ENCODE data around the gene DNAJB8.
A peak's percentile ranks its signal among the peaks of the same experiment; 100 is the strongest.

DNAJB8 gene

GRCh38 chr3:128499724-128500275 lies 33.1 kb upstream of the DNAJB8 start:
- Histone ChIP-seq H3K9me3 (ENCODE audit: control extremely low read depth in 1 of 5, control insufficient read depth in 4 of 5, insufficient read depth in 2 of 5, low read depth in 1 of 5, low read length in 4 of 5) (no peaks in the 10 kb centered on the region), H3K4me3 (ENCODE audit: control insufficient read depth in 1 of 7, extremely low read depth in 1 of 7, insufficient read depth in 4 of 7, low read depth in 2 of 7, low read length in 6 of 7) (no peak overlapping the region), H3K4me1 (ENCODE audit: control extremely low read depth in 1 of 4, control insufficient read depth in 4 of 4, insufficient read depth in 4 of 4, low read length in 3 of 4) (peaks cover 0 to 30% (median 17%) of the 10 kb centered on the region in 4 experiments), H3K27me3 (replicated peaks in 2 of 5; ENCODE audit: control insufficient read depth in 4 of 5, insufficient read depth in 5 of 5, low read length in 4 of 5) (no peaks in the 10 kb centered on the region), H3K36me3 (ENCODE audit: control insufficient read depth in 4 of 4, insufficient read depth in 4 of 4, low read length in 3 of 4) (peaks cover 0 to 3% (median 0%) of the 10 kb centered on the region in 4 experiments), H3K27ac (ENCODE audit: insufficient read depth in 1 of 2, low read depth in 1 of 2, low read length in 2 of 2, poor library complexity in 1 of 2, severe bottlenecking in 2 of 2) (no peak overlapping the region)
- ChIA-PET CTCF (interaction anchor here (0.7 to 5.7 kb wide), 14 partner anchors 9 to 117 kb away, joined by 3 to 63 read pairs (median 4); no protein-coding TSS in a partner anchor), POLR2A (no interaction called here)
- WGBS (ENCODE audit: insufficient coverage) = 100% methylated on average over 3 of the region's 4 CpGs
- no peak for DNase-seq

GRCh38 chr3:128498901-128499530 lies 32.3 kb upstream of the DNAJB8 start:
- ChIA-PET POLR2A (no interaction called here), CTCF (interaction anchor here (0.7 to 5.7 kb wide), 19 partner anchors 8 to 118 kb away, joined by 3 to 63 read pairs (median 4); no protein-coding TSS in a partner anchor)
- DNase-seq = no peak
- no peak overlapping the region for H3K4me3 ChIP-seq (ENCODE audit: control insufficient read depth in 1 of 7, extremely low read depth in 1 of 7, insufficient read depth in 4 of 7, low read depth in 2 of 7, low read length in 6 of 7)
- H3K4me1 ChIP-seq (ENCODE audit: control extremely low read depth in 1 of 4, control insufficient read depth in 4 of 4, insufficient read depth in 4 of 4, low read length in 3 of 4) = peaks cover 2 to 38% (median 20%) of the 10 kb centered on the region in 4 experiments
- peaks cover 0 to 3% (median 0%) of the 10 kb centered on the region in 4 experiments for H3K36me3 ChIP-seq (ENCODE audit: control insufficient read depth in 4 of 4, insufficient read depth in 4 of 4, low read length in 3 of 4)
- no peaks in the 10 kb centered on the region for H3K9me3 ChIP-seq (ENCODE audit: control extremely low read depth in 1 of 5, control insufficient read depth in 4 of 5, insufficient read depth in 2 of 5, low read depth in 1 of 5, low read length in 4 of 5)
- H3K27me3 ChIP-seq (replicated peaks in 2 of 5; ENCODE audit: control insufficient read depth in 4 of 5, insufficient read depth in 5 of 5, low read length in 4 of 5) = peaks cover 0 to 2% (median 0%) of the 10 kb centered on the region in 5 experiments
- H3K27ac ChIP-seq (ENCODE audit: insufficient read depth in 1 of 2, low read depth in 1 of 2, low read length in 2 of 2, poor library complexity in 1 of 2, severe bottlenecking in 2 of 2) = no peak overlapping the region
- WGBS (ENCODE audit: insufficient coverage) = 95% methylated on average over 9 of the region's 15 CpGs

- peaks cover 2 to 47% (median 28%) of the 10 kb centered on the region in 4 experiments for H3K4me1 ChIP-seq (ENCODE audit: control extremely low read depth in 1 of 4, control insufficient read depth in 4 of 4, insufficient read depth in 4 of 4, low read length in 3 of 4)
- no peak overlapping the region for H3K27ac ChIP-seq (ENCODE audit: insufficient read depth in 1 of 2, low read depth in 1 of 2, low read length in 2 of 2, poor library complexity in 1 of 2, severe bottlenecking in 2 of 2)
- WGBS (ENCODE audit: insufficient coverage) = 25% methylated on average over 4 of the region's 5 CpGs
- POLR2A ChIA-PET = interaction anchor here (1.0 to 1.2 kb wide), 2 partner anchors 15 to 86 kb away, joined by 3 to 5 read pairs; no protein-coding TSS in a partner anchor
- peaks cover 0 to 3% (median 0%) of the 10 kb centered on the region in 4 experiments for H3K36me3 ChIP-seq (ENCODE audit: control insufficient read depth in 4 of 4, insufficient read depth in 4 of 4, low read length in 3 of 4)
- CTCF ChIA-PET = interaction anchor here (1.0 to 5.7 kb wide), 20 partner anchors 8 to 111 kb away, joined by 3 to 63 read pairs (median 6); no protein-coding TSS in a partner anchor
- H3K9me3 ChIP-seq (ENCODE audit: control extremely low read depth in 1 of 5, control insufficient read depth in 4 of 5, insufficient read depth in 2 of 5, low read depth in 1 of 5, low read length in 4 of 5) = no peaks in the 10 kb centered on the region
- H3K27me3 ChIP-seq (replicated peaks in 2 of 5; ENCODE audit: control insufficient read depth in 4 of 5, insufficient read depth in 5 of 5, low read length in 4 of 5) = peaks cover 0 to 2% (median 0%) of the 10 kb centered on the region in 5 experiments
- peak overlapping the region in 4 of 7 experiments; percentile 1 to 82 (median 43) for H3K4me3 ChIP-seq (ENCODE audit: control insufficient read depth in 1 of 7, extremely low read depth in 1 of 7, insufficient read depth in 4 of 7, low read depth in 2 of 7, low read length in 6 of 7)
- no peak for DNase-seq
Observed at GRCh38 chr3:128498127-128498626, 31.5 kb upstream of the DNAJB8 start.

- ChIA-PET POLR2A (interaction anchor here (1.0 to 1.2 kb wide), 3 partner anchors 14 to 90 kb away, joined by 3 to 5 read pairs (median 3); no protein-coding TSS in a partner anchor), CTCF (interaction anchor here (0.6 to 5.7 kb wide), 20 partner anchors 9 to 401 kb away, joined by 3 to 63 read pairs (median 4); no protein-coding TSS in a partner anchor)
Observed at GRCh38 chr3:128497305-128498126, 30.8 kb upstream of the DNAJB8 start.

GRCh38 chr3:128496602-128497304 lies 30.1 kb upstream of the DNAJB8 start:
- Histone ChIP-seq H3K4me1 (ENCODE audit: control extremely low read depth in 1 of 4, control insufficient read depth in 4 of 4, insufficient read depth in 4 of 4, low read length in 3 of 4) (peaks cover 2 to 56% (median 37%) of the 10 kb centered on the region in 4 experiments), H3K27ac (ENCODE audit: insufficient read depth in 1 of 2, low read depth in 1 of 2, low read length in 2 of 2, poor library complexity in 1 of 2, severe bottlenecking in 2 of 2) (no peak overlapping the region), H3K9me3 (ENCODE audit: control extremely low read depth in 1 of 5, control insufficient read depth in 4 of 5, insufficient read depth in 2 of 5, low read depth in 1 of 5, low read length in 4 of 5) (no peaks in the 10 kb centered on the region), H3K27me3 (replicated peaks in 2 of 5; ENCODE audit: control insufficient read depth in 4 of 5, insufficient read depth in 5 of 5, low read length in 4 of 5) (peaks cover 0 to 6% (median 0%) of the 10 kb centered on the region in 5 experiments), H3K4me3 (ENCODE audit: control insufficient read depth in 1 of 7, extremely low read depth in 1 of 7, insufficient read depth in 4 of 7, low read depth in 2 of 7, low read length in 6 of 7) (peak overlapping the region in 4 of 7 experiments; percentile 19 to 82 (median 58)), H3K36me3 (ENCODE audit: control insufficient read depth in 4 of 4, insufficient read depth in 4 of 4, low read length in 3 of 4) (peaks cover 0 to 6% (median 0%) of the 10 kb centered on the region in 4 experiments)
- CTCF ChIA-PET = interaction anchor here (0.7 to 5.7 kb wide), 19 partner anchors 9 to 400 kb away, joined by 3 to 63 read pairs (median 4); no protein-coding TSS in a partner anchor
- DNase-seq = peak in 2 of 3 donors; percentile 33 to 49
- WGBS (ENCODE audit: insufficient coverage) = 91% methylated on average over 45 of the region's 45 CpGs
- POLR2A ChIA-PET = interaction anchor here (1.0 to 1.2 kb wide), 2 partner anchors 87 to 91 kb away, joined by 3 to 5 read pairs; no protein-coding TSS in a partner anchor

More at GRCh38 chr3:128497305-128498126, 30.8 kb upstream of the DNAJB8 start:
- Histone ChIP-seq H3K9me3 (ENCODE audit: control extremely low read depth in 1 of 5, control insufficient read depth in 4 of 5, insufficient read depth in 2 of 5, low read depth in 1 of 5, low read length in 4 of 5) (no peaks in the 10 kb centered on the region), H3K4me3 (ENCODE audit: control insufficient read depth in 1 of 7, extremely low read depth in 1 of 7, insufficient read depth in 4 of 7, low read depth in 2 of 7, low read length in 6 of 7) (peak overlapping the region; percentile 33 to 82 (median 60)), H3K36me3 (ENCODE audit: control insufficient read depth in 4 of 4, insufficient read depth in 4 of 4, low read length in 3 of 4) (peaks cover 0 to 3% (median 0%) of the 10 kb centered on the region in 4 experiments), H3K27ac (ENCODE audit: insufficient read depth in 1 of 2, low read depth in 1 of 2, low read length in 2 of 2, poor library complexity in 1 of 2, severe bottlenecking in 2 of 2) (peak overlapping the region in 1 of 2 experiments; percentile 25), H3K4me1 (ENCODE audit: control extremely low read depth in 1 of 4, control insufficient read depth in 4 of 4, insufficient read depth in 4 of 4, low read length in 3 of 4) (peaks cover 2 to 50% (median 31%) of the 10 kb centered on the region in 4 experiments), H3K27me3 (replicated peaks in 2 of 5; ENCODE audit: control insufficient read depth in 4 of 5, insufficient read depth in 5 of 5, low read length in 4 of 5) (peaks cover 0 to 2% (median 0%) of the 10 kb centered on the region in 5 experiments)
- DNase-seq = peak; percentile 72 to 86 (median 83)
- 10% methylated on average over 55 of the region's 77 CpGs for WGBS (ENCODE audit: insufficient coverage)

All from common myeloid progenitor, CD34-positive (primary cell).